NCI-H128 (cell line): ENCODE measurements around the gene RHOBTB3.

Experiments
- DNase-seq: peaks from one replicate; lab custom pipeline; 2025; ENCODE audit not compliant: unreplicated experiment; lab: John Stamatoyannopoulos, UW

RHOBTB3 gene

GRCh38 chr5:95730011-95730700 is 980 bp upstream of the RHOBTB3 start:
- DNase-seq = no peak

GRCh38 chr5:95731571-95732554 is 727 bp downstream of the RHOBTB3 start:
- no peak for DNase-seq

GRCh38 chr5:95733107-95733665 is 2.0 kb downstream of the RHOBTB3 start:
- DNase-seq = no peak

- no peak for DNase-seq
These were observed 3.1 kb downstream of the RHOBTB3 start for GRCh38 chr5:95734187-95734586.

- DNase-seq = no peak
These were observed 3.8 kb downstream of the RHOBTB3 start for GRCh38 chr5:95734906-95735305.

GRCh38 chr5:95735406-95735805 is 4.3 kb downstream of the RHOBTB3 start:
- no peak for DNase-seq

GRCh38 chr5:95738072-95738471 is 6.9 kb downstream of the RHOBTB3 start:
- no peak for DNase-seq

- DNase-seq = no peak
These were observed 7.7 kb downstream of the RHOBTB3 start for GRCh38 chr5:95738834-95739233.

- DNase-seq = no peak
These were observed 8.7 kb downstream of the RHOBTB3 start for GRCh38 chr5:95739857-95740256.

GRCh38 chr5:95741458-95741857 is 10.3 kb downstream of the RHOBTB3 start:
- DNase-seq = no peak

GRCh38 chr5:95743232-95743631 is 12.1 kb downstream of the RHOBTB3 start:
- no peak for DNase-seq

GRCh38 chr5:95743877-95744276 is 12.7 kb downstream of the RHOBTB3 start:
- DNase-seq = no peak

GRCh38 chr5:95746194-95746593 is 15.1 kb downstream of the RHOBTB3 start:
- no peak for DNase-seq

- DNase-seq = no peak
These were observed 15.9 kb downstream of the RHOBTB3 start for GRCh38 chr5:95746722-95747679.

- DNase-seq = no peak
These were observed 17.0 kb downstream of the RHOBTB3 start for GRCh38 chr5:95748133-95748532.

GRCh38 chr5:95754545-95754944 is 23.4 kb downstream of the RHOBTB3 start:
- no peak for DNase-seq

GRCh38 chr5:95759005-95759404 is 27.9 kb downstream of the RHOBTB3 start:
- DNase-seq = no peak

GRCh38 chr5:95759634-95760033 is 28.5 kb downstream of the RHOBTB3 start:
- no peak for DNase-seq

- DNase-seq = no peak
These were observed 29.4 kb downstream of the RHOBTB3 start for GRCh38 chr5:95760273-95761191.
